K562 (cell line): ENCODE results near the gene SFRP5. TPM values are rescaled to one million over a fixed set of nuclear protein-coding genes. Genes with fewer than 3 reads are reported as not detected.
A peak's percentile ranks its signal among the peaks of the same experiment; 100 is the strongest.

Experiments used
- ATAC-seq: fragments of 200-7000 bp; cut with Tn5 transposase; 3 replicates; pipeline ENCODE4 v1.9.1; 2020; ENCODE audit warnings: moderate library complexity
- Bru-seq: library from RNA; stranded (reverse); fragments of 400-500 nt; gene quantifications from one replicate; lab custom pipeline; 2021; lab: Mats Ljungman, UMichigan
- BruChase-seq, 2 experiments: library from RNA; stranded (reverse); fragments of 400-500 nt; gene quantifications; one replicate each; lab custom pipeline; 2021; lab: Mats Ljungman, UMichigan
- BruUV-seq: library from RNA; stranded (reverse); fragments of 400-500 nt; replicated peaks from 2 replicates; lab custom pipeline; 2021; lab: Mats Ljungman, UMichigan
- CTCF ChIA-PET: fragments of 300-600 bp; formaldehyde crosslinking; extraction: SDS; loops from one replicate; lab custom pipeline; 2021; ENCODE audit warnings: low intra/inter-chr PET ratio; lab: Yijun Ruan, JAX
- POLR2A ChIA-PET: fragments of 300-600, 350-650 bp; sonication (Branson Sonifier 250); formaldehyde crosslinking; extraction: SDS; loops from one replicate; lab custom pipeline; 2021; ENCODE audit warnings: antibody characterized with exemption, inconsistent platforms; lab: Yijun Ruan, JAX
- DNase-seq, 4 experiments: peaks; one replicate each; pipeline versions ENCODE4 v3.0.0 to v3.0.0-alpha.2; 2011 to 2018; ENCODE audit warnings: low spot score in 3 of 4, mixed read lengths in 3 of 4; ENCODE audit errors: extremely low read depth in 1 of 4
- FAIRE-seq: peaks from 2 replicates; lab custom pipeline; 2011; peaks lifted over from hg19 to GRCh38; lab: Jason Lieb, UNC
- H2AFZ ChIP-seq: 2 replicates; pipeline ENCODE4 v1.6.0; 2011; ENCODE audit warnings: low read depth, low read length, control low read depth, inconsistent platforms
- H3K27ac ChIP-seq: fragments of 200-600 bp; 3 replicates; pipeline ENCODE4 v1.8.0; 2011; ENCODE audit warnings: low read depth, mild to moderate bottlenecking, control low read depth, inconsistent platforms, low read length, moderate library complexity, mixed read lengths; ENCODE audit errors: extremely low read depth
- H3K27me3 ChIP-seq, 2 experiments: fragments of 300-600 bp in 1 of 2; 2 replicates in 1 of 2; 3 replicates in 1 of 2; pipeline versions ENCODE4 v1.6.0 to v1.8.0; 2011; ENCODE audit warnings: inconsistent platforms in 2 of 2, low read length in 2 of 2, mild to moderate bottlenecking in 1 of 2, mixed read lengths in 1 of 2, moderate library complexity in 1 of 2; ENCODE audit not compliant: control insufficient read depth in 2 of 2, insufficient read depth in 2 of 2
- H3K36me3 ChIP-seq: fragments of 300-600 bp; 3 replicates; pipeline ENCODE4 v1.8.0; 2011; ENCODE audit warnings: mild to moderate bottlenecking, low read length, inconsistent platforms; ENCODE audit not compliant: control insufficient read depth, insufficient read depth
- H3K4me1 ChIP-seq, 2 experiments: fragments of 200-600 bp in 1 of 2; replicated peaks in 1 of 2; 2 replicates in 1 of 2; 3 replicates in 1 of 2; pipeline versions ENCODE4 v1.5.1 to v1.8.0; 2011; ENCODE audit warnings: inconsistent platforms in 2 of 2, low read length in 2 of 2, mild to moderate bottlenecking in 1 of 2, mixed read lengths in 1 of 2, moderate library complexity in 1 of 2; ENCODE audit not compliant: control insufficient read depth in 2 of 2, insufficient read depth in 2 of 2
- H3K4me2 ChIP-seq: 2 replicates; pipeline ENCODE4 v1.6.1; 2011; ENCODE audit warnings: low read length, control low read depth, inconsistent platforms, mixed read lengths; ENCODE audit not compliant: insufficient read depth
- H3K4me3 ChIP-seq: fragments of 200-600 bp; sonication (generic), shearing (Covaris generic); 2 replicates; pipeline ENCODE4 v1.5.1; 2016; ENCODE audit warnings: control low read depth, inconsistent platforms
- H3K79me2 ChIP-seq: fragments of 200-600 bp; 3 replicates; pipeline ENCODE4 v1.8.0; 2011; ENCODE audit warnings: low read length, inconsistent platforms; ENCODE audit not compliant: control insufficient read depth, insufficient read depth
- H3K9ac ChIP-seq, 2 experiments: 2 replicates each; pipeline versions ENCODE4 v1.6.0 to v1.6.1; 2011; ENCODE audit warnings: low read depth in 2 of 2, low read length in 2 of 2, control low read depth in 1 of 2, inconsistent platforms in 1 of 2, mild to moderate bottlenecking in 1 of 2, mixed read lengths in 1 of 2; ENCODE audit not compliant: insufficient read depth in 1 of 2
- H3K9me1 ChIP-seq: one replicate; pipeline ENCODE4 v1.6.0; 2011; ENCODE audit warnings: inconsistent platforms, mild to moderate bottlenecking, low read length, moderate library complexity; ENCODE audit not compliant: control insufficient read depth, insufficient read depth
- H3K9me3 ChIP-seq: replicated peaks from 2 replicates; pipeline ENCODE4 v1.5.1; 2011; ENCODE audit warnings: low read depth, low read length, inconsistent platforms; ENCODE audit not compliant: control insufficient read depth, insufficient read depth
- H4K20me1 ChIP-seq: replicated peaks from 2 replicates; pipeline ENCODE4 v1.6.1; 2011; ENCODE audit warnings: low read length, inconsistent platforms, mixed read lengths; ENCODE audit not compliant: control insufficient read depth, insufficient read depth
- FOXA1 ChIP-seq: fragments of 450-650 bp; IDR thresholded peaks from 2 replicates; pipeline ENCODE4 v1.6.1; 2016; ENCODE audit warnings: mild to moderate bottlenecking, borderline replicate concordance
- KLF6 ChIP-seq: fragments of 250-450 bp; sonication (Bioruptor Pico); IDR thresholded peaks from 2 replicates; pipeline ENCODE4 v1.4.0; 2020; ENCODE audit warnings: mild to moderate bottlenecking, moderate library complexity, borderline replicate concordance
- RBM25 ChIP-seq: fragments of 200-400 bp; formaldehyde crosslinking; IDR thresholded peaks from 2 replicates; pipeline ENCODE4 v1.6.1; 2018; ENCODE audit warnings: low read length, low read depth, moderate library complexity; ENCODE audit not compliant: severe bottlenecking
- SIRT6 ChIP-seq: IDR thresholded peaks from one replicate; pipeline ENCODE4 v1.6.1; 2012; ENCODE audit warnings: low read depth, mild to moderate bottlenecking, control low read depth, inconsistent platforms, low read length, moderate library complexity
- SMARCA4 ChIP-seq: fragments of 450-650 bp; IDR thresholded peaks from 2 replicates; pipeline ENCODE4 v1.6.1; 2016
- ZNF830 ChIP-seq: fragments of 250-450 bp; sonication (Bioruptor Pico); IDR thresholded peaks from 2 replicates; pipeline ENCODE4 v1.5.0; 2021; ENCODE audit warnings: mild to moderate bottlenecking
- WGBS: fragments of 100-300 bp; shearing (Covaris generic); methylation state at CpG from one replicate; pipeline ENCODE4 v1.1.6; 2016; ENCODE audit warnings: low coverage, mixed read lengths; ENCODE audit not compliant: insufficient coverage; ENCODE audit errors: missing lambda C conversion rate; 5-methylcytosine and 5-hydroxymethylcytosine counted together
- in situ Hi-C: fragments of 300-500 bp; cut with MboI; formaldehyde crosslinking; loops from 4 replicates; pipeline ENCODE4 v1.15.0; 2018; ENCODE audit warnings: inconsistent platforms, mixed read lengths
- intact Hi-C: fragments of 100-400 bp; cut with micrococcal nuclease; formaldehyde crosslinking; loops from 2 replicates; pipeline ENCODE4 v1.14.2; 2022
- long read RNA-seq, 3 experiments: library from polyadenylated mRNA in 2 of 3; library from RNA in 1 of 3; unstranded in 2 of 3; stranded (forward) in 1 of 3; transcript quantifications; one replicate each; pipeline ENCODE4 v2.0.0, GENCODE V29; 2019 to 2022
- polyA minus RNA-seq, 3 experiments: library from RNA; depleted of rRNA, polyadenylated mRNA; stranded (reverse); fragments of >200 nt; gene quantifications; 2 replicates each; pipeline ENCODE4 v1.2.3, GENCODE V29; 2011
- polyA plus RNA-seq, 8 experiments: library from polyadenylated mRNA; depleted of rRNA in 4 of 8; stranded (reverse) in 5 of 8; unstranded in 3 of 8; fragments of >200 nt; fragmentation: Nextera tagmentation in 2 of 8; fragmentation: Illumina TruSeq in 1 of 8; extraction: Ambion mirVana in 2 of 8; extraction: Trizol in 1 of 8; gene quantifications; 2 replicates each; pipeline versions ENCODE4 v1.2.1 to v1.2.3, GENCODE V29; 2011 to 2014; ENCODE audit warnings: inconsistent platforms in 1 of 8, missing spikeins in 1 of 8
- total RNA-seq, 7 experiments: library from RNA; depleted of rRNA in 6 of 7; stranded (reverse); fragments of >200 nt in 6 of 7; fragmentation: Illumina TruSeq in 2 of 7; extraction: Trizol in 2 of 7; gene quantifications; 2 replicates each; pipeline versions ENCODE4 v1.2.1 to v1.2.3, GENCODE V29; 2011 to 2021; ENCODE audit warnings: low replicate concordance in 1 of 7
- TF ChIP-seq, protein P1 (sequence below): IDR thresholded peaks from 2 replicates; pipeline ENCODE4 v1.6.1; 2011; ENCODE audit warnings: borderline replicate concordance, low read depth, mild to moderate bottlenecking, moderate library complexity, low read length; ENCODE audit not compliant: insufficient read depth, poor library complexity, severe bottlenecking

SFRP5 gene, protein sequence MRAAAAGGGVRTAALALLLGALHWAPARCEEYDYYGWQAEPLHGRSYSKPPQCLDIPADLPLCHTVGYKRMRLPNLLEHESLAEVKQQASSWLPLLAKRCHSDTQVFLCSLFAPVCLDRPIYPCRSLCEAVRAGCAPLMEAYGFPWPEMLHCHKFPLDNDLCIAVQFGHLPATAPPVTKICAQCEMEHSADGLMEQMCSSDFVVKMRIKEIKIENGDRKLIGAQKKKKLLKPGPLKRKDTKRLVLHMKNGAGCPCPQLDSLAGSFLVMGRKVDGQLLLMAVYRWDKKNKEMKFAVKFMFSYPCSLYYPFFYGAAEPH
- total RNA-seq (2011; cell fraction: chromatin; rRNA removed; ENCODE audit: low replicate concordance) = not detected in 2 replicates
- total RNA-seq (2011; cell fraction: nucleolus; rRNA removed) = 0.17 TPM in 1 of 2 replicates, not detected in the other
- total RNA-seq (2011; cell fraction: nucleoplasm; rRNA removed) = 0.37 and 0.46 TPM in 2 replicates
- total RNA-seq (2014; rRNA removed) (0.08 TPM in 1 of 2 replicates, not detected in the other), total RNA-seq (2014; rRNA removed; fragmentation: Illumina TruSeq; extraction: Trizol) (0.07 TPM in 1 of 2 replicates, not detected in the other), total RNA-seq (2015; rRNA removed; fragmentation: Illumina TruSeq; extraction: Trizol) (0.11 TPM in 1 of 2 replicates, not detected in the other), total RNA-seq (2021) (0.29 and 0.40 TPM in 2 replicates), polyA plus RNA-seq (2011; rRNA removed) (0.18 and 0.68 TPM in 2 replicates), polyA plus RNA-seq (2014; fragmentation: Illumina TruSeq; extraction: Trizol) (0.10 and 0.12 TPM in 2 replicates), polyA plus RNA-seq (2014; fragmentation: Nextera tagmentation; extraction: Ambion mirVana) (not detected), polyA plus RNA-seq (2014; rRNA removed) (0.16 and 0.18 TPM in 2 replicates), polyA minus RNA-seq (2011; rRNA and poly(A)+ RNA removed) (0.27 TPM in 1 of 2 replicates, not detected in the other), Bru-seq, nascent RNA (percentile 17 among the genes with signal in this experiment), BruChase-seq, experiment 1, labeled RNA remaining after a 2-hour chase (percentile 24 among the genes with signal in this experiment), BruChase-seq, experiment 2, labeled RNA remaining after a 6-hour chase (percentile 18 among the genes with signal in this experiment)
- 0.40 and 0.69 TPM in 2 replicates for polyA plus RNA-seq (2011; cell fraction: cytosol; rRNA removed)
- 0.11 and 0.24 TPM in 2 replicates for polyA plus RNA-seq (2011; cell fraction: nucleus; rRNA removed)
- polyA plus RNA-seq (2012) = 0.15 and 0.18 TPM in 2 replicates
- 0.91 TPM in 1 of 2 replicates, not detected in the other for polyA minus RNA-seq (2011; cell fraction: cytosol; rRNA and poly(A)+ RNA removed)
- 0.22 and 0.27 TPM in 2 replicates for polyA minus RNA-seq (2011; cell fraction: nucleus; rRNA and poly(A)+ RNA removed)
- long read RNA-seq, experiment 1, partial matches to known transcripts = 0 of 2 reads
- long read RNA-seq, experiment 1, other reads (novel, unspliced or antisense) = 1 of 2 reads
- long read RNA-seq, experiment 2, partial matches to known transcripts = 0 of 1 reads
- long read RNA-seq, experiment 2, other reads (novel, unspliced or antisense) = 0 of 1 reads
- long read RNA-seq, experiment 3 = 0 reads

DNA sequence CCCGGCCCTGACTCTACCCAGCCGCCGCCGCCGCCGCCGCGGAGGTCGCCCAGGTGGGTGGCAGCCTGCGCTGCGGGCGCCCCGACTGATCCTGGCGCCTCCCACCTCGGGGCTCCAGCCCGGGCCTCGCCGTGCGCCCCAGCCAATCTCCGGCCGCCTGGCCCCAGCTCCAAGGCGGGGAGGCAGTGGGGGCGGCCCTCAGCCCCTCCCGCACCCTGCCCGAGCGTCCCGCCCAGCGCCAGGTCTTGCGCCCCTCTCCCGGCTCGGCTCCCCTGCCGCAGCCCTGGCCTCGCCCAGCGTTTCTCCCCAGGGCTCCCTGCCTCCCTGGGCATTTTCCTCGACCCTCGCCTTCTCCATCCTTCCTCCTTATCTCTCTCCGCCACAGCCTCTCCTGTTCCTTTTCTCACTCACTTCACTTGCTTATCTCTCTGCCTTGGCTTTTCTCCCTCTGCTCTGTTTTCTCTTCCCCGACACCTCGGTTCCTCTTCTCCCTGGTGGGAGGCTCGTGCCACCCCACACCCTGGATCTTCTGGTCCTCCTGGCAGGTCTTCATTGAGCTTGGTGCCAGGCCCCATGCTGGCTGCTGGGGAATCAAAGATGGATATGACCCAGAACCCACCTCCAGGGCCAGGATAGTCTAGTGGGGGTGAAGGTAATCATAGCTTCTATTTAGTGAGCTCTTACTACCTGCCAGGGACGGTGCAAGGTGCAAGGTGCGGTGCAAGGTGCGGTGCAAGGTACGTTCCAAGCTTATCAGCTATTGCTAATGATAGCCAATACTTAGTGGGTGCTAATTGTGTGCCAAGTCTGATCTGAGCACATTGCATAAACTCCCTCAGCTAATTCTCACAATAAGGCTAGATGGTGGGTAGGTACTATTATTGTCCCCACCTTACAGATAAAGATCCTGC lies at the start of gene SFRP5:
Gene SFRP5, minus strand, starts transcription at position 87 of the 911 bp plus-strand sequence. CDS start 166 bp downstream, outside the sequence.
- FAIRE-seq = peak; percentile 56
- Histone ChIP-seq H3K36me3 (no peaks in the 10 kb centered on the region), H3K79me2 (no peaks in the 10 kb centered on the region), H3K4me2 (peak within 1 kb of the TSS; percentile 60), H3K9ac (peak within 1 kb of the TSS in 1 of 2 experiments; percentile 78; a peak in 1 of 4 replicates), H2AFZ (no peak within 1 kb of the TSS), H3K4me1 (peaks cover 7 to 25% of the 10 kb centered on the region in 2 experiments; a peak in 4 of 5 replicates), H4K20me1 (no peaks in the 10 kb centered on the region; the same call in 1 of the 2 replicates), H3K9me3 (no peaks in the 10 kb centered on the region), H3K27me3 (peaks cover 0 to 5% of the 10 kb centered on the region in 2 experiments; a peak in 1 of 5 replicates), H3K9me1 (no peaks in the 10 kb centered on the region), H3K27ac (no peak within 1 kb of the TSS), H3K4me3 (no peak within 1 kb of the TSS)
- peak; percentile 78 for ATAC-seq
- intact Hi-C loops = no loop called here
- BruUV-seq = no TSS peak
- in situ Hi-C loops = loop anchor here (25.0 kb wide), 1 partner anchor 90 kb away; no protein-coding TSS in a partner anchor
- ChIA-PET POLR2A (no interaction called here), CTCF (no interaction called here)
- peak; percentile 67 to 76 (median 70) for DNase-seq
- 12% methylated on average over 20 of the region's 44 CpGs for WGBS
- no peak for TF ChIP-seq RBM25
- TF ChIP-seq, protein P1, sequence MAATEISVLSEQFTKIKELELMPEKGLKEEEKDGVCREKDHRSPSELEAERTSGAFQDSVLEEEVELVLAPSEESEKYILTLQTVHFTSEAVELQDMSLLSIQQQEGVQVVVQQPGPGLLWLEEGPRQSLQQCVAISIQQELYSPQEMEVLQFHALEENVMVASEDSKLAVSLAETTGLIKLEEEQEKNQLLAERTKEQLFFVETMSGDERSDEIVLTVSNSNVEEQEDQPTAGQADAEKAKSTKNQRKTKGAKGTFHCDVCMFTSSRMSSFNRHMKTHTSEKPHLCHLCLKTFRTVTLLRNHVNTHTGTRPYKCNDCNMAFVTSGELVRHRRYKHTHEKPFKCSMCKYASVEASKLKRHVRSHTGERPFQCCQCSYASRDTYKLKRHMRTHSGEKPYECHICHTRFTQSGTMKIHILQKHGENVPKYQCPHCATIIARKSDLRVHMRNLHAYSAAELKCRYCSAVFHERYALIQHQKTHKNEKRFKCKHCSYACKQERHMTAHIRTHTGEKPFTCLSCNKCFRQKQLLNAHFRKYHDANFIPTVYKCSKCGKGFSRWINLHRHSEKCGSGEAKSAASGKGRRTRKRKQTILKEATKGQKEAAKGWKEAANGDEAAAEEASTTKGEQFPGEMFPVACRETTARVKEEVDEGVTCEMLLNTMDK = no peak
- TF ChIP-seq SIRT6 = no peak
- TF ChIP-seq KLF6 (CRISPR knock-in tag) = no peak
- TF ChIP-seq FOXA1 = no peak
- peak; percentile 81 for TF ChIP-seq SMARCA4
- TF ChIP-seq ZNF830 (CRISPR knock-in tag) = no peak
